KMS-11 (cell line): ENCODE data around the gene WDR88.
"Not testable (repeated sequence)": the region's sequence is repeated elsewhere in the genome, so short reads cannot be mapped to it uniquely, and the experiment has no call there.

Experiments
- H2AFZ ChIP-seq: fragments of 200-600 bp; sonication (generic); 2 replicates; pipeline ENCODE4 v1.6.1; 2016; ENCODE audit warnings: antibody characterized with exemption, mixed run types, low read depth
- H3K27ac ChIP-seq: fragments of 200-600 bp; sonication (generic); 2 replicates; pipeline ENCODE4 v1.6.1; 2016; ENCODE audit warnings: mild to moderate bottlenecking, mixed run types
- H3K27me3 ChIP-seq: fragments of 200-600 bp; sonication (generic); 2 replicates; pipeline ENCODE4 v1.6.1; 2017; ENCODE audit warnings: mild to moderate bottlenecking, low read depth, mixed run types, moderate library complexity; ENCODE audit not compliant: insufficient read depth
- H3K36me3 ChIP-seq: fragments of 200-600 bp; sonication (generic); 2 replicates; pipeline ENCODE4 v1.6.1; 2017; ENCODE audit warnings: mild to moderate bottlenecking, mixed run types; ENCODE audit not compliant: insufficient read depth
- H3K4me1 ChIP-seq: fragments of 200-600 bp; sonication (generic); 2 replicates; pipeline ENCODE4 v1.6.1; 2016; ENCODE audit warnings: mild to moderate bottlenecking, low read depth, mixed run types; ENCODE audit not compliant: poor library complexity, severe bottlenecking
- H3K4me2 ChIP-seq: fragments of 200-600 bp; sonication (generic); 2 replicates; pipeline ENCODE4 v1.7.0; 2016; ENCODE audit warnings: mild to moderate bottlenecking, mixed run types
- H3K4me3 ChIP-seq: fragments of 200-600 bp; sonication (generic); IDR thresholded peaks from 2 replicates; pipeline ENCODE4 v1.6.1; 2017; ENCODE audit warnings: low read depth, low read length, mixed read lengths; ENCODE audit not compliant: insufficient read depth
- H3K79me2 ChIP-seq: fragments of 200-600 bp; sonication (generic); 2 replicates; pipeline ENCODE4 v1.6.1; 2016; ENCODE audit warnings: low read depth, mixed run types; ENCODE audit not compliant: insufficient read depth
- H3K9ac ChIP-seq: fragments of 200-600 bp; sonication (generic); 2 replicates; pipeline ENCODE4 v1.6.1; 2016; ENCODE audit warnings: mild to moderate bottlenecking, mixed run types
- H4K20me1 ChIP-seq: fragments of 200-600 bp; sonication (generic); 2 replicates; pipeline ENCODE4 v1.6.1; 2016; ENCODE audit warnings: mild to moderate bottlenecking, mixed run types; ENCODE audit not compliant: insufficient read depth
- CTCF ChIP-seq: fragments of 200-600 bp; sonication (generic); conservative IDR thresholded peaks from 2 replicates; pipeline ENCODE4 v1.6.1; 2017; ENCODE audit warnings: low read depth, mild to moderate bottlenecking, antibody characterized with exemption, low read length, moderate library complexity, mixed read lengths

The WDR88 gene

GRCh38 chr19:33207040-33207620, 75.2 kb downstream of the WDR88 start:
- Histone ChIP-seq H3K27ac (no peak overlapping the region), H3K27me3 (peaks cover 13% of the 10 kb centered on the region; the same call in 1 of the 2 replicates), H3K4me3 (no peak overlapping the region), H3K9ac (no peak overlapping the region), H2AFZ (no peak overlapping the region), H3K36me3 (no peaks in the 10 kb centered on the region), H3K4me2 (no peak overlapping the region), H3K79me2 (no peaks in the 10 kb centered on the region), H4K20me1 (no peaks in the 10 kb centered on the region), H3K4me1 (no peaks in the 10 kb centered on the region)
- no peak for TF ChIP-seq CTCF

GRCh38 chr19:33207903-33208302, 76.0 kb downstream of the WDR88 start:
- Histone ChIP-seq H3K79me2 (no peaks in the 10 kb centered on the region), H4K20me1 (no peaks in the 10 kb centered on the region), H3K36me3 (no peaks in the 10 kb centered on the region), H3K4me1 (no peaks in the 10 kb centered on the region), H3K27me3 (peaks cover 16% of the 10 kb centered on the region; the same call in 1 of the 2 replicates), H3K4me2 (no peak overlapping the region), H3K27ac (no peak overlapping the region), H3K4me3 (no peak overlapping the region), H2AFZ (no peak overlapping the region), H3K9ac (no peak overlapping the region)
- no peak for TF ChIP-seq CTCF

GRCh38 chr19:33208371-33208895, 76.5 kb downstream of the WDR88 start:
- H3K9ac ChIP-seq: no peak overlapping the region
- TF ChIP-seq CTCF: no peak
- H3K4me3 ChIP-seq: no peak overlapping the region
- H3K4me1 ChIP-seq: no peaks in the 10 kb centered on the region
- no peaks in the 10 kb centered on the region for H3K79me2 ChIP-seq
- no peak overlapping the region for H3K27ac ChIP-seq
- no peak overlapping the region for H3K4me2 ChIP-seq
- no peaks in the 10 kb centered on the region for H4K20me1 ChIP-seq
- no peak overlapping the region for H2AFZ ChIP-seq
- peaks cover 17% of the 10 kb centered on the region; the same call in 1 of the 2 replicates for H3K27me3 ChIP-seq
- no peaks in the 10 kb centered on the region for H3K36me3 ChIP-seq

- no peak for TF ChIP-seq CTCF
- H3K9ac ChIP-seq: no peak overlapping the region
- H2AFZ ChIP-seq: no peak overlapping the region
- no peaks in the 10 kb centered on the region for H3K79me2 ChIP-seq
- no peaks in the 10 kb centered on the region for H3K4me1 ChIP-seq
- H3K4me2 ChIP-seq: no peak overlapping the region
- no peak overlapping the region for H3K27ac ChIP-seq
- no peaks in the 10 kb centered on the region for H4K20me1 ChIP-seq
- peaks cover 23% of the 10 kb centered on the region; the same call in 1 of the 2 replicates for H3K27me3 ChIP-seq
- no peaks in the 10 kb centered on the region for H3K36me3 ChIP-seq
- no peak overlapping the region for H3K4me3 ChIP-seq
These were observed 77.3 kb downstream of the WDR88 start for GRCh38 chr19:33208904-33209849.

- not testable (repeated sequence) for H3K36me3 ChIP-seq, H4K20me1 ChIP-seq, H2AFZ ChIP-seq, H3K4me1 ChIP-seq, H3K4me2 ChIP-seq, H3K27ac ChIP-seq, H3K79me2 ChIP-seq, H3K9ac ChIP-seq, H3K4me3 ChIP-seq
- peaks cover 25% of the 10 kb centered on the region; the same call in 1 of the 2 replicates for H3K27me3 ChIP-seq
These were observed 77.9 kb downstream of the WDR88 start for GRCh38 chr19:33209850-33210230.
